A549 (cell line): ENCODE measurements around the gene PAPPA.

ENCODE experiments used
- HEYL ChIP-seq: fragments of 250-450 bp; sonication (Bioruptor Pico); IDR thresholded peaks from 2 replicates; pipeline ENCODE4 v1.8.0; 2021; ENCODE audit warnings: mild to moderate bottlenecking, moderate library complexity
- RFX5 ChIP-seq: fragments of 450-650 bp; IDR thresholded peaks from 2 replicates; pipeline ENCODE4 v1.7.1; 2014; ENCODE audit warnings: antibody characterized with exemption, mild to moderate bottlenecking, moderate library complexity
- SMC3 ChIP-seq: fragments of >200 bp; sonication (Bioruptor Twin); formaldehyde crosslinking; IDR thresholded peaks from 3 replicates; pipeline ENCODE4 v1.6.1; 2018; ENCODE audit warnings: inconsistent platforms
- TF ChIP-seq, protein P1 (sequence below): fragments of >200 bp; sonication (Bioruptor Twin); formaldehyde crosslinking; IDR thresholded peaks from 3 replicates; pipeline ENCODE4 v1.5.1; 2016
- TF ChIP-seq, protein P2 (sequence below): IDR thresholded peaks from 2 replicates; pipeline ENCODE4 v1.6.1; 2012

DNA sequence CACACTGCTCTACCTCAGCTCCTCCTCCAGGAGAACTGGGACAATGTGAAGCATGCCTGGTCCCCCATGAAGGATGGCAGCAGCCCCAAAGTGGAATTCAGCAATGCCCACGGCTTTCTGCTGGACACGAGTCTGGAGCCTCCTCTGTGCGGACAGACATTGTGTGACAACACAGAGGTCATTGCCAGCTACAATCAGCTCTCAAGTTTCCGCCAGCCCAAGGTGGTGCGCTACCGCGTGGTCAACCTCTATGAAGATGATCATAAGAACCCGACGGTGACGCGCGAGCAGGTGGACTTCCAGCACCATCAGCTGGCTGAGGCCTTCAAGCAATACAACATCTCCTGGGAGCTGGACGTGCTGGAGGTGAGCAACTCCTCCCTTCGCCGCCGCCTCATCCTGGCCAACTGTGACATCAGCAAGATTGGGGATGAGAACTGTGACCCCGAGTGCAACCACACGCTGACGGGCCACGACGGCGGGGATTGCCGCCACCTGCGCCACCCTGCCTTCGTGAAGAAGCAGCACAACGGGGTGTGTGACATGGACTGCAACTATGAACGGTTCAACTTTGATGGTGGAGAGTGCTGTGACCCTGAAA, 34.1 kb downstream of the PAPPA start:
- TF ChIP-seq SMC3 (no peak), HEYL (no peak), RFX5 (no peak)
- TF ChIP-seq, protein P1, sequence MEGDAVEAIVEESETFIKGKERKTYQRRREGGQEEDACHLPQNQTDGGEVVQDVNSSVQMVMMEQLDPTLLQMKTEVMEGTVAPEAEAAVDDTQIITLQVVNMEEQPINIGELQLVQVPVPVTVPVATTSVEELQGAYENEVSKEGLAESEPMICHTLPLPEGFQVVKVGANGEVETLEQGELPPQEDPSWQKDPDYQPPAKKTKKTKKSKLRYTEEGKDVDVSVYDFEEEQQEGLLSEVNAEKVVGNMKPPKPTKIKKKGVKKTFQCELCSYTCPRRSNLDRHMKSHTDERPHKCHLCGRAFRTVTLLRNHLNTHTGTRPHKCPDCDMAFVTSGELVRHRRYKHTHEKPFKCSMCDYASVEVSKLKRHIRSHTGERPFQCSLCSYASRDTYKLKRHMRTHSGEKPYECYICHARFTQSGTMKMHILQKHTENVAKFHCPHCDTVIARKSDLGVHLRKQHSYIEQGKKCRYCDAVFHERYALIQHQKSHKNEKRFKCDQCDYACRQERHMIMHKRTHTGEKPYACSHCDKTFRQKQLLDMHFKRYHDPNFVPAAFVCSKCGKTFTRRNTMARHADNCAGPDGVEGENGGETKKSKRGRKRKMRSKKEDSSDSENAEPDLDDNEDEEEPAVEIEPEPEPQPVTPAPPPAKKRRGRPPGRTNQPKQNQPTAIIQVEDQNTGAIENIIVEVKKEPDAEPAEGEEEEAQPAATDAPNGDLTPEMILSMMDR, result no peak
- TF ChIP-seq, protein P2, sequence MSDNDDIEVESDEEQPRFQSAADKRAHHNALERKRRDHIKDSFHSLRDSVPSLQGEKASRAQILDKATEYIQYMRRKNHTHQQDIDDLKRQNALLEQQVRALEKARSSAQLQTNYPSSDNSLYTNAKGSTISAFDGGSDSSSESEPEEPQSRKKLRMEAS, result no peak
